NCI-H1436 treated with DMSO at 0.1 percent for 48 hours (cell line): Measurements from ENCODE around the gene HOXB5.

ENCODE experiments used
- DNase-seq: peaks from one replicate; lab custom pipeline; 2025; lab: John Stamatoyannopoulos, UW

The HOXB5 gene

GRCh38 chr17:48601539-48602425 lies 8.2 kb upstream of the HOXB5 start:
- no peak for DNase-seq

GRCh38 chr17:48601207-48601538 lies 7.6 kb upstream of the HOXB5 start:
- no peak for DNase-seq

GRCh38 chr17:48600244-48601098 lies 6.9 kb upstream of the HOXB5 start:
- DNase-seq: no peak

- no peak for DNase-seq
These were observed 5.8 kb upstream of the HOXB5 start for GRCh38 chr17:48599354-48599753.

- no peak for DNase-seq
These were observed 5.2 kb upstream of the HOXB5 start for GRCh38 chr17:48598736-48599135.

- no peak for DNase-seq
These were observed 4.4 kb upstream of the HOXB5 start for GRCh38 chr17:48597778-48598631.

- DNase-seq: no peak
These were observed 3.9 kb upstream of the HOXB5 start for GRCh38 chr17:48597528-48597777.

- no peak for DNase-seq
These were observed 3.4 kb upstream of the HOXB5 start for GRCh38 chr17:48596735-48597527.

GRCh38 chr17:48596000-48596734 lies 2.6 kb upstream of the HOXB5 start:
- DNase-seq: no peak

- DNase-seq: no peak
These were observed 1.9 kb upstream of the HOXB5 start for GRCh38 chr17:48595278-48595999.

GRCh38 chr17:48594538-48595277 lies 1.1 kb upstream of the HOXB5 start:
- DNase-seq: no peak

- no peak for DNase-seq
These were observed 410 bp upstream of the HOXB5 start for GRCh38 chr17:48593840-48594537.

- DNase-seq: no peak
These were observed 1.0 kb downstream of the HOXB5 start for GRCh38 chr17:48592577-48592976.

GRCh38 chr17:48592057-48592514 lies 1.5 kb downstream of the HOXB5 start:
- DNase-seq: no peak

GRCh38 chr17:48591255-48592056 lies 2.1 kb downstream of the HOXB5 start:
- DNase-seq: no peak

GRCh38 chr17:48590607-48591161 lies 2.9 kb downstream of the HOXB5 start:
- DNase-seq: no peak

- no peak for DNase-seq
These were observed 3.6 kb downstream of the HOXB5 start, which contains the start of gene HOXB3 for GRCh38 chr17:48589831-48590606. TSS of gene HOXB3 (minus strand) at chr17:48590241. CDS start at chr17:48552474, 37,767 bp downstream.
